Transverse colon (tissue), 4 donors: ENCODE results near the gene UPB1. TPM values are rescaled to one million over a fixed set of nuclear protein-coding genes. Genes with fewer than 3 reads are reported as not detected.

ENCODE experiments used
- DNase-seq: peaks from one replicate; pipeline ENCODE4 v3.0.0-alpha.2; 2019
- H3K27ac ChIP-seq, 4 donors: fragments of 200-600 bp; sonication (generic); 2 replicates each; pipeline ENCODE4 v1.5.1; 2016 to 2018; ENCODE audit warnings: inconsistent platforms in 4 of 4
- H3K27me3 ChIP-seq: fragments of 200-600 bp; sonication (generic); 2 replicates; pipeline ENCODE4 v1.5.1; 2017; ENCODE audit warnings: inconsistent platforms
- H3K36me3 ChIP-seq, 4 donors: fragments of 200-600 bp; sonication (generic); 2 replicates each; pipeline ENCODE4 v1.5.1; 2017 to 2019; ENCODE audit warnings: inconsistent platforms in 4 of 4
- H3K4me1 ChIP-seq, 4 donors: fragments of 200-600 bp; sonication (generic); 2 replicates each; pipeline ENCODE4 v1.5.1; 2017 to 2020; ENCODE audit warnings: inconsistent platforms in 4 of 4
- H3K4me3 ChIP-seq, 4 donors: fragments of 200-600 bp; sonication (generic); 1 replicate in 1 of 4; 2 replicates in 3 of 4; pipeline versions ENCODE4 v1.5.1 to v1.6.1; 2017 to 2019; ENCODE audit warnings: inconsistent platforms in 4 of 4
- H3K9me3 ChIP-seq, 2 donors: fragments of 200-600 bp; sonication (generic); 2 replicates each; pipeline ENCODE4 v1.5.1; 2017 to 2019; ENCODE audit warnings: inconsistent platforms in 2 of 2
- EP300 ChIP-seq: sonication (generic); formaldehyde crosslinking; IDR thresholded peaks from one replicate; pipeline ENCODE4 v1.6.1; 2017; ENCODE audit warnings: antibody characterized with exemption, low read depth
- POLR2A ChIP-seq: fragments of 450-650 bp; IDR thresholded peaks from one replicate; pipeline ENCODE4 v1.6.1; 2016; ENCODE audit warnings: antibody characterized with exemption, mild to moderate bottlenecking, moderate library complexity
- POLR2AphosphoS5 ChIP-seq, 3 donors: sonication (generic); formaldehyde crosslinking; IDR thresholded peaks; one replicate each; pipeline ENCODE4 v1.6.1; 2016; ENCODE audit warnings: antibody characterized with exemption in 3 of 3
- WGBS, 2 donors: methylation state at CpG; one replicate each; pipeline ENCODE4 v1.1.5; 2018; ENCODE audit warnings: low coverage in 1 of 2; 5-methylcytosine and 5-hydroxymethylcytosine counted together
- in situ Hi-C, 4 donors: fragments of 200-750 bp; cut with MboI; loops; one replicate each; pipeline versions ENCODE4 v1.15.0 to v1.15.1; 2017; ENCODE audit warnings: low sequenced_read_pairs in 3 of 4, low pct_ligation_motif_present in 1 of 4, low pct_unique_long_range_greater_than_20kb in 1 of 4
- intact Hi-C: fragments of 100-400 bp; cut with DNase I; formaldehyde crosslinking; loops from one replicate; pipeline ENCODE4 v1.15.1; 2023; ENCODE audit warnings: low total_unique reads
- total RNA-seq, 4 donors: library from RNA; depleted of rRNA; stranded (reverse); fragments of >200 nt; gene quantifications; one replicate each; pipeline ENCODE4 v1.1.0, GENCODE V29; 2016
- TF ChIP-seq, protein P1 (sequence below), 5 experiments: fragments of 200-600 bp in 3 of 5; fragments of 450-650 bp in 2 of 5; sonication (generic) in 3 of 5; IDR thresholded peaks; 1 replicate in 2 of 5; 2 replicates in 3 of 5; pipeline ENCODE4 v1.5.1; 2016 to 2017; ENCODE audit warnings: antibody characterized with exemption in 5 of 5, inconsistent platforms in 3 of 5, mild to moderate bottlenecking in 2 of 5, moderate library complexity in 1 of 5

UPB1 gene
- total RNA-seq, 4 donors from 2014 or later: 0.32 TPM; not detected in 3

GRCh38 chr22:24540470-24540869 lies 45.3 kb downstream of the UPB1 start:
- peaks cover 0 to 45% (median 18%) of the 10 kb centered on the region in 4 donors for H3K36me3 ChIP-seq
- WGBS, 2 donors: 90% methylated on average over 2 of the region's 2 CpGs; no CpG with 5 or more reads in 1 of the 2 donors

DNA sequence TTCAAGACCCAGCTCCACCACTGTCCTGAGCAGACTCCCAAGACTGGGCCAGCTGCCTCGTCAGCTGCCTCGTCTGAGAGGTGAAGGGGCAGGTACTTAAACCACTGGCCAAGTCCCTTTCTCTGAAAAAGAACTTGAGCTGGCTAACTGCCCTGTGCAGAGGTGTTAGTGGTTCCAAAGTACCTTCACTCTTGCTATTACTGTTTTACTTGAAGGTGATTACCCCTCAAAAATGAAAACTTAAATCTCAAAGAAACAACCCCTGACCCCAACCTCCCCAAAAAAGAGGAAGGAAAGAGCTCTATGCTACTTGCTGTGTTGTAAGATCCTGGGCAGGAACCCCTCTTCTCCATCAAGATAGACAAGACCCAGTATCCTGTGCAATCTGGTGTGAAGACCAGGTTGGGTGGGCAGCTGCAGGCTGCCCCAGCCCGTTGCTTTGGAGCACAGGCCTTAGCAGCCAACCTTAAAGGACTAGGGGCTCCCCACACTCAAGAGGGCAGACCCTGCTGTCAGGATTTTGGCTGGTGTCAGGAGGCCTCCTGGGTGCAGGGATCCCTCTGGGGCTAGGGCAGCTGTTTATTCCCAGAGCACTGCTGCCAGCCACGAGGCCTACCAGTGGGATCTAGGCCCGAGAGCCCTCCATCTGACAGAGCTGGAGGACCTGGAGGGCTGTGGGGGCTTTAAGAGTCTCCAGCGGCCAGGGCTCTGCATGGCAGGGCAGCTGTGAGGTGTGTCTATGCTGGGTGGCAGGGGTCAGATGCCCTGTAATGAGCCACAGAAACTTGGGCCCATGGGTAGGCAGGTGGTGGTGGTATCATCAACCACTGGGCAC lies 46.8 kb downstream of the UPB1 start:
- no peak for DNase-seq
- Histone ChIP-seq H3K36me3 (peaks cover 0 to 51% (median 23%) of the 10 kb centered on the region in 4 donors), H3K4me3 (no peak overlapping the region), H3K27ac (no peak overlapping the region), H3K4me1 (peaks cover 0 to 6% (median 2%) of the 10 kb centered on the region in 4 donors), H3K27me3 (no peaks in the 10 kb centered on the region), H3K9me3 (no peaks in the 10 kb centered on the region)
- in situ Hi-C loops (no loop called here), intact Hi-C loops (no loop called here)
- WGBS, 2 donors: 79% methylated on average over 5 of the region's 6 CpGs; no CpG with 5 or more reads in 1 of the 2 donors
- TF ChIP-seq POLR2AphosphoS5 (IDR thresholded peaks at IDR 0.05) (no peak), EP300 (no peak), POLR2A (no peak)
- TF ChIP-seq, protein P1, sequence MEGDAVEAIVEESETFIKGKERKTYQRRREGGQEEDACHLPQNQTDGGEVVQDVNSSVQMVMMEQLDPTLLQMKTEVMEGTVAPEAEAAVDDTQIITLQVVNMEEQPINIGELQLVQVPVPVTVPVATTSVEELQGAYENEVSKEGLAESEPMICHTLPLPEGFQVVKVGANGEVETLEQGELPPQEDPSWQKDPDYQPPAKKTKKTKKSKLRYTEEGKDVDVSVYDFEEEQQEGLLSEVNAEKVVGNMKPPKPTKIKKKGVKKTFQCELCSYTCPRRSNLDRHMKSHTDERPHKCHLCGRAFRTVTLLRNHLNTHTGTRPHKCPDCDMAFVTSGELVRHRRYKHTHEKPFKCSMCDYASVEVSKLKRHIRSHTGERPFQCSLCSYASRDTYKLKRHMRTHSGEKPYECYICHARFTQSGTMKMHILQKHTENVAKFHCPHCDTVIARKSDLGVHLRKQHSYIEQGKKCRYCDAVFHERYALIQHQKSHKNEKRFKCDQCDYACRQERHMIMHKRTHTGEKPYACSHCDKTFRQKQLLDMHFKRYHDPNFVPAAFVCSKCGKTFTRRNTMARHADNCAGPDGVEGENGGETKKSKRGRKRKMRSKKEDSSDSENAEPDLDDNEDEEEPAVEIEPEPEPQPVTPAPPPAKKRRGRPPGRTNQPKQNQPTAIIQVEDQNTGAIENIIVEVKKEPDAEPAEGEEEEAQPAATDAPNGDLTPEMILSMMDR (IDR thresholded peaks at IDR 0.05): no peak

More at GRCh38 chr22:24540470-24540869, 45.3 kb downstream of the UPB1 start:
- no peak for TF ChIP-seq EP300
- TF ChIP-seq, protein P1 (IDR thresholded peaks at IDR 0.05): no peak
- no peak for TF ChIP-seq POLR2AphosphoS5 (IDR thresholded peaks at IDR 0.05)
- no peak for TF ChIP-seq POLR2A
- H3K27me3 ChIP-seq: no peaks in the 10 kb centered on the region
- in situ Hi-C loops: no loop called here
- no peak overlapping the region for H3K27ac ChIP-seq
- intact Hi-C loops: no loop called here
- H3K4me1 ChIP-seq: peaks cover 0 to 6% (median 2%) of the 10 kb centered on the region in 4 donors
- H3K4me3 ChIP-seq: no peak overlapping the region
- no peak for DNase-seq
- H3K9me3 ChIP-seq: no peaks in the 10 kb centered on the region

DNA sequence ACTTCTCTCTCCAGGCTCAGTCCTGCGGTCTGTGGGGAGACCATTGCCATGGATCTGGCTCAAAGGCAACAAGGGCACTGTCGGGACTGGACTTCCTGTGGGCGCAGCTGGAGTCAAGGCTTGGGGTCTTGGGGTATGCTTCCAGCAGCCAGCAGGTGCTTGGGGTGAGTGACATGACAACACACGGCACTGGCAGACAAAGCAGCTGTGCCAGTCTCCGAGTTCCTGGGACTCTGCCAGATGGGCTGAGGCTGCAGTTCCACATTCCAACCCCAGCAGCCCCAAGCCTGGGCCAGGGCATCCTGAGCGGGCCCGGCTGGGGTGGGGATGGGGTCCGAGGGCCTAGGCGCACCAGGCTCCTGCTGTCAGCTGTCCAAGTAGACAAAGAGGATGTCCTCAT lies 47.5 kb downstream of the UPB1 start:
- Histone ChIP-seq H3K36me3 (peaks cover 0 to 59% (median 26%) of the 10 kb centered on the region in 4 donors), H3K27me3 (no peaks in the 10 kb centered on the region), H3K4me3 (no peak overlapping the region), H3K9me3 (no peaks in the 10 kb centered on the region), H3K27ac (no peak overlapping the region), H3K4me1 (peaks cover 0 to 6% (median 2%) of the 10 kb centered on the region in 4 donors)
- intact Hi-C loops (no loop called here), in situ Hi-C loops (no loop called here)
- 89% methylated on average over 8 of the region's 9 CpGs; no CpG with 5 or more reads in 1 of the 2 donors for WGBS, 2 donors
- DNase-seq: no peak
- TF ChIP-seq EP300: no peak
- TF ChIP-seq, protein P1 (IDR thresholded peaks at IDR 0.05): no peak
- no peak for TF ChIP-seq POLR2A
- no peak for TF ChIP-seq POLR2AphosphoS5 (IDR thresholded peaks at IDR 0.05)

GRCh38 chr22:24543185-24543601 lies 48.1 kb downstream of the UPB1 start:
- Histone ChIP-seq H3K4me3 (no peak overlapping the region), H3K27ac (no peak overlapping the region), H3K27me3 (no peaks in the 10 kb centered on the region), H3K4me1 (peaks cover 0 to 6% (median 2%) of the 10 kb centered on the region in 4 donors), H3K9me3 (no peaks in the 10 kb centered on the region), H3K36me3 (peaks cover 0 to 64% (median 29%) of the 10 kb centered on the region in 4 donors)
- WGBS, 2 donors: 92% methylated on average over 7 of the region's 7 CpGs; no CpG with 5 or more reads in 1 of the 2 donors
- intact Hi-C loops (no loop called here), in situ Hi-C loops (no loop called here)
- DNase-seq: no peak
- no peak for TF ChIP-seq POLR2A
- TF ChIP-seq, protein P1 (IDR thresholded peaks at IDR 0.05): no peak
- TF ChIP-seq EP300: no peak
- TF ChIP-seq POLR2AphosphoS5 (IDR thresholded peaks at IDR 0.05): no peak
